NCI-H82 treated with DMSO at 0.1 percent for 48 hours (cell line): Measurements from ENCODE around the gene KNCN.

Experiments used
- DNase-seq: peaks from one replicate; lab custom pipeline; 2025; ENCODE audit not compliant: unreplicated experiment; lab: John Stamatoyannopoulos, UW

The KNCN gene

DNA sequence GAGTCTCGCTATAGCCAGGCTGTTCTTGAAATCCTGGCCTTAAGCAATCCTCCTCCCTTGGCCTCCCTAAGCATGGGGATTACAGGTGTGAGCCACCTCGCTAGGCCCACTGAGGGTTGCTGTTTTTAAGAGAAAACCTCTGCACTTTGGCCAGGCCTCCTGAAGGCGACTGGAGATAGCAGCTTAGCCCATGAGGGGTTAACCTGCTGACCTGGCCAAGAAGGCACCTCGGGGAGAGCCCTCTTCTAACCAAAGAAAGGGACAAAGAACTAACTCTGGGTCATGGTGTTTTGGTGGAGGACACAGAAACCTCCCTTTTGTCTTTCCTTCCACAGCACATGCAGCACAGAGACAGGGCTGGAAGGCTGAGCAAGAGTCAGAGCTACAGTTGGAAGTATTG is 17.7 kb upstream of the KNCN start:
- DNase-seq: no peak

DNA sequence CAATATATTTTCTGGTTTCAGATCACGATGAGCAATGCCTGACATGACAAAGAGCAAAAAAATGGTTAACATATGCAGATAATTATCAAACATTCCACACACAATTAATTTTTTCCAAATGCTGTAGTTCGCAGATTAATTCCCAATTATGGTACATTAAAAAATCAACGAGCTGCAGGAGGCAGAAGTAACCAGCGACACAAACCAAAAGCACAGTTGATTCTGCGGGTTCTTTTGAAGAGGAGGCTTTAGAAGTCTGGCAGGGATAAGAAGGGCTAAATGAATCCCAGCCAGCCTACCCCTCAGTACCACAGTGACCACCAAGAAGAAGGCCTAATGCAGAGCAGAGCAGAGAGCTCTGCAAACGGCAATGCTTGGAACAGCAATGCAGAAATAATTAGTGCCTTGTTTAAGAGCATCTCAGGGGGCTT is 17.0 kb upstream of the KNCN start:
- DNase-seq: no peak

GRCh38 chr1:46563341-46563740 is 11.9 kb upstream of the KNCN start:
- DNase-seq: no peak

- no peak for DNase-seq
These were observed 11.1 kb upstream of the KNCN start for GRCh38 chr1:46562498-46562897.

DNA sequence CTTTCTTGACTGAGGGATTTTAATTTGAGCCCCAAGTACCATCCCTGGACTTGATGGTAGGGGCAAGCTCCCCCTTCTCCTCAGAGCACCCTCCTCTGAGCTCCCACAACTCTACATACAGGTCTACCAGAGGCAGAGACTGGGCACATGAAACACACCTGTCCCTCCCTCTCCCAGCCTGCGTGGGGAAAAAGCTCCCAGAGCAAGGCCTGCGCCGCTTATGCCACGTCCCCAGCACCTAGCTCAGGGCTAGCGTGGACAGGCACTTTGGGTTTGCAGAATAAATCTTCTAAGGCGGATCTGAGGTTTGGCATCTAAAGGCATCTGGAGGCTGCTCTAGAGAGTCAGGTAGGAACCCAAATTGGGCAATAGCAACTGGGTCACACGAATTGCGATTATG is 7.5 kb upstream of the KNCN start:
- no peak for DNase-seq

DNA sequence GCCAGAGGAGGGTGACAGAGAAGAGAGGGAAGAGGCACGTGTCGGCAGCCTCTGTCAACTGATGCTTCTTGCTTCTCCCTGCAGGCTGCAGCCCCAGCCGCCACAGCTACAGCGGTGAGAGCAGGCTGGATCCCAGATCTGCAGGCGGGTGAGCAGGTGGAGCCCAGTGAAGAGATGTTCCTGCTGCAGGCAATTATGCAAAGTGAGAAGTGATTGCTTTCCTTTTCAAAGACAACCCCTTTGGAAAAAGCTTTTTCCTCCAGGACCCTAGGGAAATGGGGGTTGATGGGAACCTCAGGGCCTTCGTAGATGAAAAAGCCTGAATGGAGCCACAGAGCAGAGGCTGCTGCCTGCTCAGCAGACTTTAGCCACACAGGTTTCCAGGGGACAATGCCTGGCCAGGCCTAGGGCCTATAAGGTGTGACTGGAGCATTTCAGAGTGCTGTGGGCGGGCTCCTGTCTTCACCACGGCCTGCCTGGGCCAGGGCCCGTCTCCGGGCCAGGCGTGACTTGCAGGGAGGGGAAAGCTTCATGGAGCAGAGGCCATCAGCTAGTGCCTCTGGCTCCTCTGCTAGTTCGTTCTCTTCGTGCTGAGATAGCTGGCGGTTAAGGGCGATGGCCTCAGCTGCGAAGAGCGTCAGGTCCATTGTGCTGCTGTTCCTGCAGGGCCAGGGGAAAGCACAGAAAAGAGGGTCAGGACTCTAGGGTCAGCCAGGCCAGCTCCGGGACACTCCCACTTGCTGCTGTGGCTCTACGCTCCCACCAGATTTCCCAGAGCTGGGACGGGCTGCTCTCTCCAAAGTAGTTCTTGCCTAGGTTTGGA is 6.9 kb upstream of the KNCN start:
- no peak for DNase-seq

DNA sequence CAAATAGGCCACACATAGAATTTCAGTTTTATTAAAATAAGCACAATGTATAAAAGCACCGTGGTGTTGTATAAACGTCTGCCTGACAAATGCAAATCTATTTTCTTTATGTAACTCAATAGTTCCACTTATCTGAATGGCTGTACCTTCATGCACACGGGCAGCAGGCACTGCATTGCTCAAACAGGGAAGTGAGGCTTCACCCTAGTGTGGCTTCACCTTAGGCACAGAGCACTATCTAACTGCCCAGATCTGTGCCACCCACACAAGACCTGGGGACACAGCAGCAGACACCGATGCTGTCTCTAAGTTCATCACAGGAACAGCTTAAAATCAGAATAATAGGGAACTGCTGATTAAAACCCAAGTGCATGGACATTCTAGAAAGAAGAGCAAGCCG is 6.0 kb upstream of the KNCN start:
- DNase-seq: no peak

DNA sequence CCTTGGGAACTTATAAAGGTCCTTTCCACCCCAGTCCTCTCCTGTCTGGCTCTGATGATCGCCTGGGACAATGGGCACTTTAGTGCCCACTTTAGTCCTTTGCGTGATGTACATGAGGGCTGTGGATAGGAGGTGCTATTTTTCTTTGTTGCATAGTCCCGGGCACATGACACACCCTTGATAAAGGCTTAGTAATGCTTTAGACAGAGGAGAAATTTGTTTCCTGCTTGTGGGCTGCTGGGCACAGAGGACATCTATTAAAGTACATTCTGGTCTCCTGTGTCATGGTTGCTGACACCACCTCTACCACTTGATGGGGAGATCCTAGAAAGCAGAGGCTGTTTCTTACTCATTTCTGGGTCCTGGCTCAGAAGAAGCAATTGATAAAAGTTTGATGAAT is 5.4 kb upstream of the KNCN start:
- no peak for DNase-seq

DNA sequence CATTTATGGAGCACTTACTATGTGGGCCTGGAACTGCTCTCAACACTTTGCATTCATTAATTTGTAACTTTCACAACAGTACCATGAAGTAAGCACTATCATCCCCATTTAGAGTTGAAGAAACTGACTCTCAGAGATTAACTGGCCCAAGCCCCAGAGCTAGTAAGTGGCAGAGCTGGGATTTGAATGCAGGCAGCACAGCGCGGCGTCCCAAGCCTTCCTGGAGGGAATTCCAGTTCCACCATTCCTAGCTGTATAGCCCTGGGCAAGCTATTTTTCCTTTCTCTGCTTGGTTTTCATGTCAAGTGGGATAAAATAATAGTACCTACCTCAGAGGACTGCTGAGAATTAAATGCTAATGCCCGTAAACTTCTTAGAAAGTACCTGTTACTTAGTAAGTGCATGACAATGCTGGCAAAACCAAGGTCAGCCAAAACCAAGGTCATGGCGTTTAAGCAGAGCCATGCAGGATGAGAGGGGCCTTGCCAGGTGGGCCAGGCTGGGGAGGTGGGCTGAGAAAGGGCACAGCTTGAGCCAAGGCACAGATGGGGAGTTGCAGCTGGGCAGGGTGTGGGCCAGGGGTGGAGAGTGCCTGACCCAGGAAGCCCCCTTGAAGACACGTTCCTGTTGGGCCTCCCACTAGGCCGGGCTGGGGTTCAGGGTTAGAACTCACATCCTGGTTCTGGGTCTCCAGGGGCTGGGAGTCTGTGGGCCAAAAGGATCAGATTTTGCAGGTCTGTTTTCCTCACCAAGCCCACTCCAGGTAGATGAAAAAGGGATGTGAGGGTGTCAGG is 4.6 kb upstream of the KNCN start:
- no peak for DNase-seq

DNA sequence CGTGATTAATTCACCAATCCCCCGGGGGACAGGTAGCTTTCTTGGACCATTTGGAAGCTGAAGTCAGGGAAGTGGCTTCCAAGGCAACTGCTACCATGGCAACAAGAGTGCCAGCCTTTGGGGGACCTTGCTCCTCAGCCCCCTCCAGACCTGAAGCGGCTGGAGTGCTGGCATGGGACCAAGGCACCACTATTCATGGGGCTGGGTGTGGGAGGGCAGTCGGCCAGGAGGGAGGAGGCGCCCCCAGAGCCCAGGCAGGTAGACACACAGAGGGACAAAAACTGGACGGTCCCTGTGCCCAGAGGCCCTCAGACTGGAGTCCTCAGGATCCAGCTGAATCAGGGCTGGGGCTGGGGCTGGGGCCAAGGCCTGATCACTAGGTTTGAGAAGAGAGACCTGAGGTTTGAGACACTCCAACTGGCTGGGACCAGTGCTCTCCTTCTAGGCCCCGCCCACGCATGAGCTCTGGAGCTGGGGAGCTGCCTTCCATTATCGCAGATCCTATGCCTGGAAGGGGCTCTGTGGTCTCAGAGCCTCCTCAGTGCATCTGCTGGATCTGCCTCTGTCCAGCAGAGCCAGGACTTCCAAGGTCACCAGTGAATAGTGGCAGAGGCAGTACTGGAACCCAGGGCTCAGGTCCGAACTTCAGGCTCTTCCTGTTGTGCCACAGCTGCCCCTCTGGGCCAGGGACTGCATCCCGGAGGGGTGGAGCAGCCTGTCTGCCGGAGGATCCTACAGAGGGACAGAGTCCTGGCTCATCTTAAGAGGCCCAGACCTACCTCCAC is 3.3 kb upstream of the KNCN start:
- no peak for DNase-seq

DNA sequence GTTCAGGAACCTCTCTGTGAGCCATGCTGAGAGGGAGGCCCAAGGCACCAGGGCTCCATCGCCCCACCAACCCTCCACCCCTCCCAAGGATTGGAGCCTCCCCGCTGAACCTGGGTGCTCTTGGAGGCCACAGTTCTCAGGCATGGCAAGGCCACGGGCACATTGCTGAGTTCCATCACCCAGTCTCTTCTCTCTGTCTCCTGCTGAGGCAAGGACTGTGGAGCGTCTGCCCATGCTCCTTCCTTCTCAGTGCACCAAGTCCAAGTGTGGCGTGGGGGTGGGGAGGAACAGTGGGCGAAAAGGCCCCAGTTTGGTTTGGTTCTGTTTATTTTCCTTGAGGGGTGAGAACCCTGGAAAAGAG is 2.8 kb upstream of the KNCN start:
- no peak for DNase-seq

DNA sequence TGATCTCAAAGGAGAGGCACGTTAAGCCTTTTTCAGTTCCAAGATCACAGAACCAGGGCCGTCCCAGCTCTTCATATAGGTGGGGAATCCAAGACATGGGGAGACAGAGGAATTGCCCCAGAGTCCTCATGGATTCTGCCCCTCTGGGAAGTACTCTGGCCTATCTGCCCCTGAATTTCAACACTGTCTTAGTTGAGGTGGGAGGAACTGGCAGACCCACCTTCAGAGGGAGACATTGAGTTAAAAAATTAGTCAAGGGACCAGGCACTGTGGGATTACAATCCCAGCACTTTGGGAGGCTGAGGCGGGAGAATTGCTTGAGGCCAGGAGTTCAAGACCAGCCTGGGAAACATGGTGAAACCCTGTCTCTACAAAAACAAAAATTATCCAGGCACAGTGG is 2.1 kb upstream of the KNCN start:
- no peak for DNase-seq

- no peak for DNase-seq
These were observed 1.1 kb upstream of the KNCN start for GRCh38 chr1:46552357-46553237.

GRCh38 chr1:46550751-46551231 is 656 bp downstream of the KNCN start:
- no peak for DNase-seq

- no peak for DNase-seq
These were observed 1.5 kb downstream of the KNCN start for GRCh38 chr1:46549697-46550681.

- peak; percentile 41 for DNase-seq
These were observed 3.7 kb downstream of the KNCN start for GRCh38 chr1:46547481-46548383.

DNA sequence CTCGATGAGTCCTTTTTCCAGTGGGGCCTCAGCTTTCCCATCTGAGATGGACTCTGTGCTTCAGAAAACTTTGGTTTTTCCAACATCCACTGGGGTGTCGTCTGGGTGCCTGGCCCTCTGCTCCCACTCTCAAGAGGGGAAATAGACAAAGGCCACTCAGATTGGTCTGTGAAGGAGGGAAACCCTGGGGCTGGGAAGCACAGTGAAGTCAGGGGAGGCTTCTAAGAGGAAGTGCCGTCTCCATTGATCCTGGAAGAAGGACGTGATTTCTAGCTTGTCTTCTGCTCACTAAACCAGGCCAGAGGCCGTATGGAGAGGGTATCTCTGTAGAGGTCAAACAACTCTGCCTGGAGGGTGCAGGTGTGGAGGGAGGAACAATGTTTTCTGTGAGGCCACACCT is 5.2 kb downstream of the KNCN start:
- no peak for DNase-seq

GRCh38 chr1:46545784-46546183 is 5.7 kb downstream of the KNCN start:
- no peak for DNase-seq
